Heart left ventricle (tissue), 16 donors: ENCODE results near the gene HOXB6. TPM values are rescaled to one million over a fixed set of nuclear protein-coding genes. Genes with fewer than 3 reads are reported as not detected.

Experiments used
- ATAC-seq, 4 donors: fragments of 200-7000 bp; cut with Tn5 transposase; one replicate each; pipeline ENCODE4 v1.9.1; 2020 to 2022; ENCODE audit warnings: moderate library complexity in 4 of 4, mild to moderate bottlenecking in 3 of 4, moderate number of reproducible peaks in 1 of 4
- DNase-seq, 5 donors: peaks; one replicate each; pipeline ENCODE4 v3.0.0-alpha.2; 2020
- H3K27ac ChIP-seq, 12 donors: fragments of 200-600 bp; sonication (generic) in 4 of 12; one replicate each; pipeline versions ENCODE4 v1.5.0 to v1.8.0; 2016 to 2022; ENCODE audit warnings: mild to moderate bottlenecking in 2 of 12
- H3K27me3 ChIP-seq, 9 donors: fragments of 200-600 bp; sonication (generic) in 2 of 9; one replicate each; pipeline versions ENCODE4 v1.5.1 to v1.8.0; 2016 to 2022; ENCODE audit warnings: mild to moderate bottlenecking in 3 of 9
- H3K36me3 ChIP-seq, 9 donors: fragments of 200-600 bp; sonication (generic) in 2 of 9; one replicate each; pipeline versions ENCODE4 v1.5.0 to v1.8.0; 2018 to 2022; ENCODE audit warnings: mild to moderate bottlenecking in 2 of 9
- H3K4me1 ChIP-seq, 12 donors: fragments of 200-600 bp; sonication (generic) in 4 of 12; one replicate each; pipeline versions ENCODE4 v1.5.0 to v1.8.0; 2016 to 2022; ENCODE audit warnings: mild to moderate bottlenecking in 3 of 12
- H3K4me3 ChIP-seq, 12 donors: fragments of 200-600 bp; sonication (generic) in 4 of 12; one replicate each; pipeline versions ENCODE4 v1.5.0 to v1.8.0; 2017 to 2022; ENCODE audit warnings: mild to moderate bottlenecking in 9 of 12, moderate library complexity in 4 of 12
- H3K9me3 ChIP-seq, 12 donors: fragments of 200-600 bp; sonication (generic) in 4 of 12; one replicate each; pipeline versions ENCODE4 v1.5.0 to v1.8.0; 2016 to 2022; ENCODE audit warnings: mild to moderate bottlenecking in 1 of 12
- POLR2A ChIP-seq, 2 donors: fragments of 450-650 bp; IDR thresholded peaks; one replicate each; pipeline ENCODE4 v1.6.1; 2017; ENCODE audit warnings: antibody characterized with exemption in 2 of 2, mild to moderate bottlenecking in 2 of 2, moderate library complexity in 2 of 2
- WGBS, 4 donors: extraction: QIAGEN DNeasy Blood & Tissue Kit in 2 of 4; methylation state at CpG; one replicate each; pipeline versions ENCODE4 v1.1.5 to v1.1.7; 2013 to 2018; 5-methylcytosine and 5-hydroxymethylcytosine counted together
- intact Hi-C, 10 donors: fragments of 100-400 bp; cut with DNase I; formaldehyde crosslinking; loops; one replicate each; pipeline versions ENCODE4 v1.11.1 to v1.14.2; 2022
- polyA plus RNA-seq, 2 donors: library from polyadenylated mRNA; stranded (reverse); fragments of 200-250 nt; gene quantifications; one replicate each; pipeline ENCODE4 v1.2.3, GENCODE V29; 2013
- total RNA-seq, 9 donors: library from RNA; depleted of rRNA in 2 of 9; stranded (reverse); fragments of >200 nt in 2 of 9; fragmentation: NEBNext Ultra II Directional in 3 of 9; extraction: Animal tissue kit (Norgen Biotek cat#: 25700) in 3 of 9; gene quantifications; one replicate each; pipeline versions ENCODE4 v1.1.0 to v1.2.4, GENCODE V29; 2016 to 2023
- TF ChIP-seq, protein P1 (sequence below), 12 donors: fragments of 200-600 bp; sonication (generic) in 4 of 12; IDR thresholded peaks; one replicate each; pipeline versions ENCODE4 v1.5.0 to v1.8.0; 2018 to 2022; ENCODE audit warnings: antibody characterized with exemption in 12 of 12, mild to moderate bottlenecking in 5 of 12
- donor health status: ischemic (EF 13 %, LVEDD 7.1; RV severe dilation, severe dysfunction).
- donor health status: healthy with polysubstance abuse.
- donor health status: DM: no; HTN: yes; CAD: no.
- donor health status: DM: no; HTN: no; CAD: no.
- donor health status: ischemic (EF 25% LVEDD 6.9; RV normal size, moderate dysfunction).
- donor health status: ischemic (EF 25% LVEDD 5.7; RV mildly dilated, moderate dysfunction).
- donor health status: healthy.
- donor health status: DM: yes; HTN: yes; CAD: no.
- donor health status: ischemic (EF 35%, LVEDD 5.7; RV mildly dilated, moderate dysfunction).
- donor health status: nonischemic (EF 11% LVEDD 7.7; RV severe dilation, severe dysfunction).
- donor health status: DM: yes; HTN: yes; CAD: no.
- donor health status: PGD.
- donor health status: ischemic (EF 29% LVEDD 5.4; RV normal size, mild dysfunction).
- donor health status: nonischemic (EF 23%, LVEDD 6.1; RV moderate dilation, normal function).

HOXB6 gene
- total and polyA plus RNA-seq, 11 donors: 0.30 to 2.0 (median 0.54) TPM; not detected in 1

DNA sequence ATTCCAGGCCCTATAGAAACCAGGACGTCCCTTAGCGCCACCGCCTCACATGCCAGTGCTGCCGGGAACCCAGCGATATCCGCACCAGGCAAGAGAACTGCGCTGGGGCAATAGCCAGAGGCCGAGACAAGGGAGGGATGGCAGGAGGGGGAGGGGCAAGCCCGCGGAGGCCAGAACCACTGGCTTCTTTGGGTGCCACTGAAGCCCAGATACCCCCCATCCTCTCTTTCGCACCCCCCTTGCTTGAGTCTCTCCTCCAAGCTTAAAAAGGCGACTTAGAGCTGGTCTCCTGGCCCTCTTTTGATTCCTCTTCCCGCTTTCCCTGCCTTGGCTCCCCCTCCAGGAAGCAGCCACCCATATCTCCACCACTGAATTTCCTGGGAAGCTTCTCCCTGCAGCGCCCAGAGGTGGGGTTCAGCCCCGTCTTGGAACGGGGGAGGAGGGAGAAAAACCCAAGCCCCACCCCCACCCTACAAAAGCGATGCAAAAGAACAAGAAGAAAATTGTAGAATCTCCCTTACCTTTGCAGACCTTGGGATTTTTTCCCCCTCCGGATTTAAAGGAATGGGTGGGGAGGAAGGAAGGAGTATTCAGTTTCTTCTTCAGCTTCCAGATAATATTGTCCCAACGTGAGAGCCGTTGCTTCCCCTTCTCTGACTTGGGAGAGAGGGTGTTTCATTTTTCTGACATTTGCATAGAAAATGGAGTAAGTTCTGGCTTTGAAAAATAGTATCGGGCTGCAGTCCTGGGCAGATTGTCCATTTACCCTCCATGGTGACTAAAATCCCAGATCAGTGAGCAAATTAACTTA lies 622 bp downstream of the HOXB6 start:
- Histone ChIP-seq H3K4me1 (peaks cover 0 to 9% (median 2%) of the 10 kb centered on the region in 12 donors), H3K9me3 (peaks cover 0 to 3% (median 0%) of the 10 kb centered on the region in 12 donors), H3K36me3 (no peaks in the 10 kb centered on the region), H3K4me3 (peak overlapping the region in 1 of 12 donors; percentile 12), H3K27me3 (peaks cover 84 to 100% (median 98%) of the 10 kb centered on the region in 9 donors), H3K27ac (peak overlapping the region in 1 of 12 donors; percentile 50)
- TF ChIP-seq POLR2A (IDR thresholded peaks at IDR 0.05): no peak
- TF ChIP-seq, protein P1, sequence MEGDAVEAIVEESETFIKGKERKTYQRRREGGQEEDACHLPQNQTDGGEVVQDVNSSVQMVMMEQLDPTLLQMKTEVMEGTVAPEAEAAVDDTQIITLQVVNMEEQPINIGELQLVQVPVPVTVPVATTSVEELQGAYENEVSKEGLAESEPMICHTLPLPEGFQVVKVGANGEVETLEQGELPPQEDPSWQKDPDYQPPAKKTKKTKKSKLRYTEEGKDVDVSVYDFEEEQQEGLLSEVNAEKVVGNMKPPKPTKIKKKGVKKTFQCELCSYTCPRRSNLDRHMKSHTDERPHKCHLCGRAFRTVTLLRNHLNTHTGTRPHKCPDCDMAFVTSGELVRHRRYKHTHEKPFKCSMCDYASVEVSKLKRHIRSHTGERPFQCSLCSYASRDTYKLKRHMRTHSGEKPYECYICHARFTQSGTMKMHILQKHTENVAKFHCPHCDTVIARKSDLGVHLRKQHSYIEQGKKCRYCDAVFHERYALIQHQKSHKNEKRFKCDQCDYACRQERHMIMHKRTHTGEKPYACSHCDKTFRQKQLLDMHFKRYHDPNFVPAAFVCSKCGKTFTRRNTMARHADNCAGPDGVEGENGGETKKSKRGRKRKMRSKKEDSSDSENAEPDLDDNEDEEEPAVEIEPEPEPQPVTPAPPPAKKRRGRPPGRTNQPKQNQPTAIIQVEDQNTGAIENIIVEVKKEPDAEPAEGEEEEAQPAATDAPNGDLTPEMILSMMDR (IDR thresholded peaks at IDR 0.05): no peak
- ATAC-seq (no peak), DNase-seq (no peak)
- WGBS, 4 donors: 4 to 7% (median 5%) methylated on average over 21 of the region's 21 CpGs
- intact Hi-C loops: no loop called here

DNA sequence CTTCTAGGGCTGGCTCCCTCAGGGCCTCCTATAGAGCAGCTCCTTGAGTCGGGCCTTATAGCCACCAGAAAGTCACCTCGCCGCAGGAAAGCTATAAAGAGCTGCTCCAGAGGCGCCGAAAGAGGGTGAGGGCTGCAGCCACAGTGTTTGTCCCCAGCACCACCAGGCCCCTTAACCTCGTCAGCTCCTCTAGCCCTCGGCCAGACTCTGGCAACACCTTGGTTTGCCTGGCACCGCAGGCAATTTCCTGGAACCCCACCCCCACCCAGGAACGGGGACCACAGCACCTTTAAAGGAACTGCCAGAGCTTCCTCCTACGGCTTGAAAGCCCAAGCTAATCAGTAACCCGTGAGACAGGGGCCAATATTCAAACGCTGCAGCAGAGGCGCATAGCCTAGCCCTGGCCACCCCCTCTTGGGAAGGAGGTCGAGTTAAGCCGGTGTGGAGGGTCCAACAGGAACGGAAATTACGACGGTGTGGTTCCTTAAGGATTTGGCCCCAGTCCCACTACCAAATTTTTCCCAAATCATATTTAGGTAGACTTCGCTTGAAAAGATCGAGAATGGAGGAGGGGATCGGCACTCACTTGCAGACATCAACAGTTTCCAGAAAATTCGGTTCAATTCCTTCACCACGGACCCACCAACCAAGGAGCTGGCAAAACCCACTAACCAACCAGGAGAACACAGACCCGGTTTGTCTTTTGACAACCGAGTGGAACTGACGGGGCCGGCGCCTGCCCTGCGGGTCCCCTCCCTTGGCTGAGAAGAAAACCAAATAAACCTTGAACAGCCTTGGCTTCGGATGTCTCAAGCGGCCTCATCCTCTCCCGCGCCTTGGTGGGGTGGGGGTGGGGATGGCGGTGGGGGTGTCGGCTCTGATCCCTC lies 3.0 kb downstream of the HOXB6 start:
- intact Hi-C loops: no loop called here
- no peaks in the 10 kb centered on the region for H3K36me3 ChIP-seq
- H3K27me3 ChIP-seq: peaks cover 80 to 100% (median 98%) of the 10 kb centered on the region in 9 donors
- no peak overlapping the region for H3K4me3 ChIP-seq
- TF ChIP-seq POLR2A (IDR thresholded peaks at IDR 0.05): no peak
- TF ChIP-seq, protein P1 (IDR thresholded peaks at IDR 0.05): no peak
- ATAC-seq (no peak), DNase-seq (no peak)
- peaks cover 0 to 3% (median 0%) of the 10 kb centered on the region in 12 donors for H3K9me3 ChIP-seq
- H3K27ac ChIP-seq: no peak overlapping the region
- WGBS, 4 donors: 9 to 14% (median 10%) methylated on average over 29 to 35 of the region's 35 CpGs
- H3K4me1 ChIP-seq: peaks cover 0 to 26% (median 10%) of the 10 kb centered on the region in 12 donors

DNA sequence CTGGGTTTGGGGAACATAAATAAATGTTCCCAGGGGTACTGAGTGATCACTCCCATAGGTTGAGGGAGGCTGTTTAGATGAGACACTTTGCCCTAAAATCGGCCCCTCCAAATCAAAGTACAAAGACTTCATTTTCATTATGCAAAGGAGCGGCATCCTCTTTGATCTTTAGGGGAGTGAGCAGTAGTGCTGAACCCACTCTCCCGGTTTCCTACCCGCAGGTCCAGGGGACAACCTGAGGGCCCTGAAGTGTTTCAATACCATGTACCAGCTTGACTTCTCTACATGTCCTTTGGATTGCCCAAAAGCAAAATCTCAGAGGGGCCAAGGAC lies 3.6 kb downstream of the HOXB6 start:
- Histone ChIP-seq H3K9me3 (peaks cover 0 to 2% (median 0%) of the 10 kb centered on the region in 12 donors), H3K4me1 (peaks cover 0 to 32% (median 12%) of the 10 kb centered on the region in 12 donors), H3K4me3 (no peak overlapping the region), H3K36me3 (no peaks in the 10 kb centered on the region), H3K27me3 (peaks cover 81 to 100% (median 98%) of the 10 kb centered on the region in 9 donors), H3K27ac (no peak overlapping the region)
- ATAC-seq (no peak), DNase-seq (no peak)
- TF ChIP-seq, protein P1 (IDR thresholded peaks at IDR 0.05): no peak
- TF ChIP-seq POLR2A (IDR thresholded peaks at IDR 0.05): no peak
- WGBS, 4 donors: 5 to 22% (median 14%) methylated on average over 4 of the region's 4 CpGs
- intact Hi-C loops: no loop called here
